WTC11 (cell line): ENCODE measurements around the gene PCDHB3. TPM values are rescaled to one million over a fixed set of nuclear protein-coding genes. Genes with fewer than 3 reads are reported as not detected.
A peak's percentile ranks its signal among the peaks of the same experiment; 100 is the strongest.

Experiments
- ATAC-seq: fragments of 200-7000 bp; cut with Tn5 transposase; 2 replicates; pipeline ENCODE4 v1.10.0; 2021; ENCODE audit warnings: mild to moderate bottlenecking, moderate library complexity
- CTCF ChIA-PET: fragments of 300-600 bp; sonication (Branson Sonifier 250); formaldehyde crosslinking; loops from one replicate; lab custom pipeline; 2021; ENCODE audit warnings: antibody characterized with exemption; lab: Charles Lee
- POLR2A ChIA-PET: fragments of 350-600 bp; sonication (Branson Sonifier 250); formaldehyde crosslinking; loops from one replicate; lab custom pipeline; 2021; ENCODE audit warnings: antibody characterized with exemption; lab: Charles Lee
- DNase-seq: peaks from one replicate; pipeline ENCODE4 v3.0.0; 2021; ENCODE audit warnings: low spot score
- H3K27ac Mint-ChIP-seq: 2 replicates; pipeline ENCODE4 v1.8.0; 2021; ENCODE audit warnings: mixed read lengths
- H3K27me3 Mint-ChIP-seq: 2 replicates; pipeline ENCODE4 v1.8.0; 2021; ENCODE audit warnings: low read depth, mild to moderate bottlenecking, moderate library complexity, mixed read lengths
- H3K36me3 Mint-ChIP-seq: 2 replicates; pipeline ENCODE4 v1.8.0; 2021; ENCODE audit warnings: mixed read lengths
- H3K4me1 Mint-ChIP-seq: 2 replicates; pipeline ENCODE4 v1.8.0; 2022; ENCODE audit warnings: mixed read lengths
- H3K4me3 Mint-ChIP-seq: 2 replicates; pipeline ENCODE4 v1.8.0; 2021; ENCODE audit warnings: mild to moderate bottlenecking, moderate library complexity, mixed read lengths
- H3K9me3 Mint-ChIP-seq: 2 replicates; pipeline ENCODE4 v1.8.0; 2021; ENCODE audit warnings: mixed read lengths
- ATF1 ChIP-seq: sonication (generic); formaldehyde crosslinking; IDR thresholded peaks from 2 replicates; pipeline ENCODE4 v1.8.1; 2023; ENCODE audit warnings: mild to moderate bottlenecking, moderate library complexity, missing genetic modification reagents
- CREM ChIP-seq: sonication (generic); formaldehyde crosslinking; IDR thresholded peaks from 2 replicates; pipeline ENCODE4 v1.8.1; 2022; ENCODE audit warnings: mild to moderate bottlenecking, missing genetic modification reagents, moderate library complexity
- CTCF ChIP-seq: fragments of 200-600 bp; IDR thresholded peaks from 2 replicates; pipeline ENCODE4 v1.8.0; 2022; ENCODE audit warnings: antibody characterized with exemption
- E2F1 ChIP-seq: sonication (generic); formaldehyde crosslinking; IDR thresholded peaks from 2 replicates; pipeline ENCODE4 v1.8.0; 2022; ENCODE audit warnings: mild to moderate bottlenecking, missing genetic modification reagents
- ESRRA ChIP-seq: sonication (generic); formaldehyde crosslinking; IDR thresholded peaks from 2 replicates; pipeline ENCODE4 v1.8.1; 2022; ENCODE audit warnings: mild to moderate bottlenecking, missing genetic modification reagents, borderline replicate concordance
- FOXP4 ChIP-seq: sonication (generic); formaldehyde crosslinking; IDR thresholded peaks from 2 replicates; pipeline ENCODE4 v1.8.0; 2022; ENCODE audit warnings: mild to moderate bottlenecking, missing genetic modification reagents
- GRHL2 ChIP-seq: fragments of 250-450 bp; sonication (Bioruptor Pico); IDR thresholded peaks from 2 replicates; pipeline ENCODE4 v1.8.0; 2022; ENCODE audit warnings: mild to moderate bottlenecking, moderate library complexity; ENCODE audit not compliant: insufficient replicate concordance, severe bottlenecking
- HMGXB4 ChIP-seq: sonication (generic); formaldehyde crosslinking; IDR thresholded peaks from 2 replicates; pipeline ENCODE4 v1.8.1; 2023; ENCODE audit warnings: mild to moderate bottlenecking, moderate library complexity, missing genetic modification reagents
- MAX ChIP-seq: sonication (generic); formaldehyde crosslinking; IDR thresholded peaks from 2 replicates; pipeline ENCODE4 v1.8.0; 2022; ENCODE audit warnings: mild to moderate bottlenecking, missing genetic modification reagents
- NR2C2 ChIP-seq: sonication (generic); formaldehyde crosslinking; IDR thresholded peaks from 2 replicates; pipeline ENCODE4 v1.8.0; 2022; ENCODE audit warnings: mild to moderate bottlenecking, missing genetic modification reagents
- RELA ChIP-seq: sonication (generic); formaldehyde crosslinking; IDR thresholded peaks from 2 replicates; pipeline ENCODE4 v1.8.1; 2022; ENCODE audit warnings: missing genetic modification reagents, mild to moderate bottlenecking, borderline replicate concordance
- RORB ChIP-seq: fragments of 250-450 bp; sonication (Bioruptor Pico); IDR thresholded peaks from 2 replicates; pipeline ENCODE4 v1.9.0; 2021; ENCODE audit warnings: mild to moderate bottlenecking
- SMAD3 ChIP-seq: sonication (generic); formaldehyde crosslinking; IDR thresholded peaks from 2 replicates; pipeline ENCODE4 v1.8.0; 2022; ENCODE audit warnings: missing genetic modification reagents, mild to moderate bottlenecking, borderline replicate concordance
- SOX15 ChIP-seq: fragments of 250-450 bp; sonication (Bioruptor Pico); IDR thresholded peaks from 2 replicates; pipeline ENCODE4 v1.9.0; 2021; ENCODE audit warnings: mild to moderate bottlenecking
- TEAD1 ChIP-seq: sonication (generic); formaldehyde crosslinking; IDR thresholded peaks from 2 replicates; pipeline ENCODE4 v1.8.0; 2022; ENCODE audit warnings: mild to moderate bottlenecking, missing genetic modification reagents
- TEAD4 ChIP-seq: sonication (generic); formaldehyde crosslinking; IDR thresholded peaks from 2 replicates; pipeline ENCODE4 v1.8.0; 2022; ENCODE audit warnings: mild to moderate bottlenecking, missing genetic modification reagents
- USF1 ChIP-seq: sonication (generic); formaldehyde crosslinking; IDR thresholded peaks from 2 replicates; pipeline ENCODE4 v1.8.0; 2022; ENCODE audit warnings: mild to moderate bottlenecking, missing genetic modification reagents
- ZNF138 ChIP-seq: sonication (generic); formaldehyde crosslinking; conservative IDR thresholded peaks from 2 replicates; pipeline ENCODE4 v1.8.1; 2022; ENCODE audit warnings: mild to moderate bottlenecking, moderate library complexity, missing genetic modification reagents
- ZNF219 ChIP-seq: sonication (generic); formaldehyde crosslinking; IDR thresholded peaks from 2 replicates; pipeline ENCODE4 v1.8.0; 2023; ENCODE audit warnings: missing genetic modification reagents, mild to moderate bottlenecking, borderline replicate concordance
- ZNF232 ChIP-seq: sonication (generic); formaldehyde crosslinking; IDR thresholded peaks from 2 replicates; pipeline ENCODE4 v1.8.0; 2022; ENCODE audit warnings: mild to moderate bottlenecking, missing genetic modification reagents
- ZNF263 ChIP-seq: sonication (generic); formaldehyde crosslinking; IDR thresholded peaks from 2 replicates; pipeline ENCODE4 v1.8.1; 2022; ENCODE audit warnings: low read depth, mild to moderate bottlenecking, moderate library complexity, missing genetic modification reagents
- ZNF416 ChIP-seq: fragments of 250-450 bp; sonication (Bioruptor Pico); IDR thresholded peaks from 2 replicates; pipeline ENCODE4 v1.9.0; 2021; ENCODE audit warnings: mild to moderate bottlenecking, inconsistent platforms
- total RNA-seq: library from RNA; stranded (reverse); gene quantifications from 3 replicates; pipeline ENCODE4 v1.2.3, GENCODE V29; 2021

The PCDHB3 gene
- total RNA-seq, 1 experiment from 2014 or later, result 6.4 TPM

- TF ChIP-seq ATF1 (CRISPR knock-in tag), result no peak
- TF ChIP-seq USF1 (CRISPR knock-in tag), result no peak
- TF ChIP-seq ZNF138 (CRISPR knock-in tag), result no peak
- TF ChIP-seq E2F1, result no peak
- TF ChIP-seq RELA, result no peak
These were observed 15.7 kb upstream of the PCDHB3 start (continued) for GRCh38 chr5:141084487-141084989.

- POLR2A ChIA-PET, result interaction anchor here (0.6 to 1.1 kb wide), 4 partner anchors 64 to 543 kb away, joined by 3 read pairs; partner anchors contain the start of gene TAF7
- H3K9me3 Mint-ChIP-seq, result peaks cover 14% of the 10 kb centered on the region
- H3K4me1 Mint-ChIP-seq, result peaks cover 12% of the 10 kb centered on the region
- H3K27me3 Mint-ChIP-seq, result no peaks in the 10 kb centered on the region
- DNase-seq (peak; percentile 83), ATAC-seq (peak; percentile 94)
- H3K4me3 Mint-ChIP-seq, result peak within 1 kb of the TSS; percentile 95
- peak within 1 kb of the TSS; percentile 97 for H3K27ac Mint-ChIP-seq
- peaks cover 20% of the 10 kb centered on the region for H3K36me3 Mint-ChIP-seq
- TF ChIP-seq TEAD4, result no peak
- no peak for TF ChIP-seq NR2C2 (CRISPR knock-in tag)
- TF ChIP-seq MAX (CRISPR knock-in tag), result peak; percentile 43; the same call in 1 of the 2 replicates
- TF ChIP-seq CREM, result 0 out of 2 replicates have a peak, but pooled peaks have one; percentile 27
- no peak for TF ChIP-seq RORB (CRISPR knock-in tag)
- 0 out of 2 replicates have a peak, but pooled peaks have one; percentile 59 for TF ChIP-seq HMGXB4
- no peak for TF ChIP-seq E2F1
- TF ChIP-seq SOX15 (CRISPR knock-in tag), result no peak
- TF ChIP-seq TEAD1, result 0 out of 2 replicates have a peak, but pooled peaks have one; percentile 40
- no peak for TF ChIP-seq ZNF232 (CRISPR knock-in tag)
- no peak for TF ChIP-seq ZNF263 (CRISPR knock-in tag)
- no peak for TF ChIP-seq ESRRA (CRISPR knock-in tag)
- no peak for TF ChIP-seq GRHL2 (CRISPR knock-in tag)
- TF ChIP-seq FOXP4 (CRISPR knock-in tag), result no peak
- no peak for TF ChIP-seq ZNF416
- no peak for TF ChIP-seq ZNF219 (CRISPR knock-in tag)
- 0 out of 2 replicates have a peak, but pooled peaks have one; percentile 29 for TF ChIP-seq SMAD3 (CRISPR knock-in tag)
- peak; percentile 88 for TF ChIP-seq CTCF
- CTCF ChIA-PET, result interaction anchor here (0.5 to 2.4 kb wide), 51 partner anchors 9 to 1635 kb away, joined by 3 to 27 read pairs (median 5); partner anchors contain the start of genes PCDHA1, PCDHA10, PCDHA11 and PCDHA2
These were observed 5.6 kb upstream of the PCDHB3 start, which contains the start of gene PCDHB2 for GRCh38 chr5:141094481-141095262. TSS of gene PCDHB2 (plus strand) at chr5:141094615. CDS start at chr5:141094791, 176 bp downstream.
